H1 (cell line): Measurements from ENCODE around the gene ATP13A2. TPM values are rescaled to one million over a fixed set of nuclear protein-coding genes. Genes with fewer than 3 reads are reported as not detected.

Experiments used
- BRCA1 ChIP-seq: IDR thresholded peaks from 2 replicates; pipeline ENCODE4 v1.6.1; 2012; ENCODE audit warnings: low read depth, low read length, improper control_type of control experiment
- CREB1 ChIP-seq: IDR thresholded peaks from 2 replicates; pipeline ENCODE4 v1.6.1; 2012; ENCODE audit warnings: inconsistent platforms
- FOSL1 ChIP-seq: IDR thresholded peaks from 2 replicates; pipeline ENCODE4 v1.6.1; 2011; ENCODE audit warnings: mild to moderate bottlenecking, low read depth, low read length, moderate library complexity; ENCODE audit not compliant: insufficient read depth
- KDM1A ChIP-seq: fragments of 200-600, 300-600 bp; sonication (generic); IDR thresholded peaks from 2 replicates; pipeline ENCODE4 v1.7.1; 2016; ENCODE audit warnings: mild to moderate bottlenecking, low read length, borderline replicate concordance
- MAFK ChIP-seq: IDR thresholded peaks from 2 replicates; pipeline ENCODE4 v1.6.1; 2012; ENCODE audit warnings: low read depth, mild to moderate bottlenecking, improper control_type of control experiment, low read length
- RFX5 ChIP-seq: IDR thresholded peaks from 2 replicates; pipeline ENCODE4 v1.6.1; 2011; ENCODE audit warnings: low read depth, low read length, improper control_type of control experiment, borderline replicate concordance
- SIRT6 ChIP-seq: IDR thresholded peaks from one replicate; pipeline ENCODE4 v1.7.1; 2012; ENCODE audit warnings: low read length, inconsistent platforms
- SRF ChIP-seq: IDR thresholded peaks from 2 replicates; pipeline ENCODE4 v1.6.1; 2011; ENCODE audit warnings: mild to moderate bottlenecking, low read depth, low read length, moderate library complexity
- TAF1 ChIP-seq: IDR thresholded peaks from 2 replicates; pipeline ENCODE4 v1.6.1; 2011; ENCODE audit warnings: mild to moderate bottlenecking, low read depth, low read length
- polyA plus RNA-seq, 7 experiments: library from polyadenylated mRNA; depleted of rRNA in 3 of 7; stranded (reverse) in 5 of 7; unstranded in 2 of 7; fragments of >200 nt in 5 of 7; fragments of 200-250 nt in 2 of 7; gene quantifications; 1 replicate in 5 of 7; 2 replicates in 1 of 7; 4 replicates in 1 of 7; pipeline versions ENCODE4 v1.2.1 to v1.2.3, GENCODE V29; 2011 to 2013; ENCODE audit warnings: missing spikeins in 2 of 7, mixed read lengths in 2 of 7
- total RNA-seq: library from RNA; stranded (reverse); fragmentation: NEBNext Ultra II Directional; extraction: Animal tissue kit (Norgen Biotek cat#: 25700); gene quantifications from 2 replicates; pipeline ENCODE4 v1.2.1, GENCODE V29; 2021
- TF ChIP-seq, protein P1 (sequence below): fragments of 300-600 bp; sonication (generic); IDR thresholded peaks from 2 replicates; pipeline ENCODE4 v1.7.1; 2012; ENCODE audit warnings: low read length, moderate library complexity, mild to moderate bottlenecking, inconsistent platforms; ENCODE audit not compliant: insufficient replicate concordance

Gene ATP13A2
- total and polyA plus RNA-seq, 2 of the 8 experiments (the other 6 are each of a cell fraction or from before 2014, with no cell fraction given) = 82.1 to 83.6 TPM

DNA sequence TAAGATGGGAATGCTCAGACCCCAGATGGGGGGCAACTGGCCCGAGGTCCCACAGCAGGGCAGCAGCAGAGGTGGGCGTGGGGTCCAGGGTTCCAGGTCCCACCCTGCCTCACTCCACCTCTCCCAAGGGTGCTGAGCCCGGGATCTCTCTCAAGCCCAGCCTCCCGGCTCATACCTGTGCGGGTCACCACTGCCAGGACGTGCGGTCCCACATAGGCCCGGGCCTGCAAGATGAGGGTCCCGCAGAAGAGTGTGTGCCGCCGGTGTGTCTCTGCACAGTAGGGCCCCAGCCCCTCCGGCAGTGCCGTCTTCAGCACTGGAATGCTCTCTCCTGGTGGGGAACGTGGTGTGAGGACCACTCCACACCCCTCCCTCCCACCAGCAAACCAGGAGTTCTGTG, 14.9 kb downstream of the ATP13A2 start (continued):
- TF ChIP-seq, protein P1, sequence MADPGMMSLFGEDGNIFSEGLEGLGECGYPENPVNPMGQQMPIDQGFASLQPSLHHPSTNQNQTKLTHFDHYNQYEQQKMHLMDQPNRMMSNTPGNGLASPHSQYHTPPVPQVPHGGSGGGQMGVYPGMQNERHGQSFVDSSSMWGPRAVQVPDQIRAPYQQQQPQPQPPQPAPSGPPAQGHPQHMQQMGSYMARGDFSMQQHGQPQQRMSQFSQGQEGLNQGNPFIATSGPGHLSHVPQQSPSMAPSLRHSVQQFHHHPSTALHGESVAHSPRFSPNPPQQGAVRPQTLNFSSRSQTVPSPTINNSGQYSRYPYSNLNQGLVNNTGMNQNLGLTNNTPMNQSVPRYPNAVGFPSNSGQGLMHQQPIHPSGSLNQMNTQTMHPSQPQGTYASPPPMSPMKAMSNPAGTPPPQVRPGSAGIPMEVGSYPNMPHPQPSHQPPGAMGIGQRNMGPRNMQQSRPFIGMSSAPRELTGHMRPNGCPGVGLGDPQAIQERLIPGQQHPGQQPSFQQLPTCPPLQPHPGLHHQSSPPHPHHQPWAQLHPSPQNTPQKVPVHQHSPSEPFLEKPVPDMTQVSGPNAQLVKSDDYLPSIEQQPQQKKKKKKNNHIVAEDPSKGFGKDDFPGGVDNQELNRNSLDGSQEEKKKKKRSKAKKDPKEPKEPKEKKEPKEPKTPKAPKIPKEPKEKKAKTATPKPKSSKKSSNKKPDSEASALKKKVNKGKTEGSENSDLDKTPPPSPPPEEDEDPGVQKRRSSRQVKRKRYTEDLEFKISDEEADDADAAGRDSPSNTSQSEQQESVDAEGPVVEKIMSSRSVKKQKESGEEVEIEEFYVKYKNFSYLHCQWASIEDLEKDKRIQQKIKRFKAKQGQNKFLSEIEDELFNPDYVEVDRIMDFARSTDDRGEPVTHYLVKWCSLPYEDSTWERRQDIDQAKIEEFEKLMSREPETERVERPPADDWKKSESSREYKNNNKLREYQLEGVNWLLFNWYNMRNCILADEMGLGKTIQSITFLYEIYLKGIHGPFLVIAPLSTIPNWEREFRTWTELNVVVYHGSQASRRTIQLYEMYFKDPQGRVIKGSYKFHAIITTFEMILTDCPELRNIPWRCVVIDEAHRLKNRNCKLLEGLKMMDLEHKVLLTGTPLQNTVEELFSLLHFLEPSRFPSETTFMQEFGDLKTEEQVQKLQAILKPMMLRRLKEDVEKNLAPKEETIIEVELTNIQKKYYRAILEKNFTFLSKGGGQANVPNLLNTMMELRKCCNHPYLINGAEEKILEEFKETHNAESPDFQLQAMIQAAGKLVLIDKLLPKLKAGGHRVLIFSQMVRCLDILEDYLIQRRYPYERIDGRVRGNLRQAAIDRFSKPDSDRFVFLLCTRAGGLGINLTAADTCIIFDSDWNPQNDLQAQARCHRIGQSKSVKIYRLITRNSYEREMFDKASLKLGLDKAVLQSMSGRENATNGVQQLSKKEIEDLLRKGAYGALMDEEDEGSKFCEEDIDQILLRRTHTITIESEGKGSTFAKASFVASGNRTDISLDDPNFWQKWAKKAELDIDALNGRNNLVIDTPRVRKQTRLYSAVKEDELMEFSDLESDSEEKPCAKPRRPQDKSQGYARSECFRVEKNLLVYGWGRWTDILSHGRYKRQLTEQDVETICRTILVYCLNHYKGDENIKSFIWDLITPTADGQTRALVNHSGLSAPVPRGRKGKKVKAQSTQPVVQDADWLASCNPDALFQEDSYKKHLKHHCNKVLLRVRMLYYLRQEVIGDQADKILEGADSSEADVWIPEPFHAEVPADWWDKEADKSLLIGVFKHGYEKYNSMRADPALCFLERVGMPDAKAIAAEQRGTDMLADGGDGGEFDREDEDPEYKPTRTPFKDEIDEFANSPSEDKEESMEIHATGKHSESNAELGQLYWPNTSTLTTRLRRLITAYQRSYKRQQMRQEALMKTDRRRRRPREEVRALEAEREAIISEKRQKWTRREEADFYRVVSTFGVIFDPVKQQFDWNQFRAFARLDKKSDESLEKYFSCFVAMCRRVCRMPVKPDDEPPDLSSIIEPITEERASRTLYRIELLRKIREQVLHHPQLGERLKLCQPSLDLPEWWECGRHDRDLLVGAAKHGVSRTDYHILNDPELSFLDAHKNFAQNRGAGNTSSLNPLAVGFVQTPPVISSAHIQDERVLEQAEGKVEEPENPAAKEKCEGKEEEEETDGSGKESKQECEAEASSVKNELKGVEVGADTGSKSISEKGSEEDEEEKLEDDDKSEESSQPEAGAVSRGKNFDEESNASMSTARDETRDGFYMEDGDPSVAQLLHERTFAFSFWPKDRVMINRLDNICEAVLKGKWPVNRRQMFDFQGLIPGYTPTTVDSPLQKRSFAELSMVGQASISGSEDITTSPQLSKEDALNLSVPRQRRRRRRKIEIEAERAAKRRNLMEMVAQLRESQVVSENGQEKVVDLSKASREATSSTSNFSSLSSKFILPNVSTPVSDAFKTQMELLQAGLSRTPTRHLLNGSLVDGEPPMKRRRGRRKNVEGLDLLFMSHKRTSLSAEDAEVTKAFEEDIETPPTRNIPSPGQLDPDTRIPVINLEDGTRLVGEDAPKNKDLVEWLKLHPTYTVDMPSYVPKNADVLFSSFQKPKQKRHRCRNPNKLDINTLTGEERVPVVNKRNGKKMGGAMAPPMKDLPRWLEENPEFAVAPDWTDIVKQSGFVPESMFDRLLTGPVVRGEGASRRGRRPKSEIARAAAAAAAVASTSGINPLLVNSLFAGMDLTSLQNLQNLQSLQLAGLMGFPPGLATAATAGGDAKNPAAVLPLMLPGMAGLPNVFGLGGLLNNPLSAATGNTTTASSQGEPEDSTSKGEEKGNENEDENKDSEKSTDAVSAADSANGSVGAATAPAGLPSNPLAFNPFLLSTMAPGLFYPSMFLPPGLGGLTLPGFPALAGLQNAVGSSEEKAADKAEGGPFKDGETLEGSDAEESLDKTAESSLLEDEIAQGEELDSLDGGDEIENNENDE = no peak
- TF ChIP-seq MAFK (no peak), SIRT6 (no peak), FOSL1 (no peak), TAF1 (no peak), RFX5 (no peak), KDM1A (no peak), SRF (no peak), CREB1 (no peak), BRCA1 (no peak)
